GM12878 (cell line): ENCODE measurements around the gene MMP7. TPM values are rescaled to one million over a fixed set of nuclear protein-coding genes. Genes with fewer than 3 reads are reported as not detected.
A peak's percentile ranks its signal among the peaks of the same experiment; 100 is the strongest.

ENCODE experiments used
- ATAC-seq: fragments of 200-7000 bp; cut with Tn5 transposase; 3 replicates; pipeline ENCODE4 v1.9.1; 2020; ENCODE audit warnings: mild to moderate bottlenecking, moderate library complexity
- BruUV-seq: library from RNA; stranded (reverse); fragments of 400-500 nt; replicated peaks from 2 replicates; lab custom pipeline; 2021; lab: Mats Ljungman, UMichigan
- CTCF ChIA-PET: fragments of 300-600 bp; sonication (Branson Sonifier 250); formaldehyde crosslinking; extraction: SDS; loops from one replicate; lab custom pipeline; 2021; ENCODE audit warnings: inconsistent platforms; lab: Yijun Ruan, JAX
- POLR2A ChIA-PET: fragments of 350-600 bp; formaldehyde crosslinking; extraction: SDS; loops from one replicate; lab custom pipeline; 2021; ENCODE audit warnings: inconsistent platforms; lab: Charles Lee
- RAD21 ChIA-PET: fragments of 300-600 bp; sonication (Branson Sonifier 250); formaldehyde crosslinking; loops from one replicate; lab custom pipeline; 2023; ENCODE audit warnings: antibody characterized with exemption; ENCODE audit not compliant: unreplicated experiment; lab: Charles Lee
- SMC1A ChIA-PET: fragments of 300-600 bp; sonication (Branson Sonifier 250); formaldehyde crosslinking; loops from one replicate; lab custom pipeline; 2023; ENCODE audit not compliant: unreplicated experiment, uncharacterized antibody; lab: Charles Lee
- DNase-seq: peaks from one replicate; pipeline ENCODE4 v3.0.0-alpha.2; 2011; ENCODE audit warnings: low read depth, low spot score
- FAIRE-seq: peaks from 3 replicates; lab custom pipeline; 2011; peaks lifted over from hg19 to GRCh38; lab: Jason Lieb, UNC
- H2AFZ ChIP-seq: 2 replicates; pipeline ENCODE4 v1.6.0; 2011; ENCODE audit warnings: low read depth, low read length, control low read depth; ENCODE audit not compliant: control insufficient read depth
- H3K27ac ChIP-seq: 2 replicates; pipeline ENCODE4 v1.5.1; 2011; ENCODE audit warnings: control low read depth; ENCODE audit not compliant: control insufficient read depth, insufficient read depth
- H3K27me3 ChIP-seq, 2 experiments: replicated peaks in 1 of 2; 2 replicates each; pipeline versions ENCODE4 v1.6.0 to v1.6.1; 2011; ENCODE audit warnings: low read length in 1 of 2; ENCODE audit not compliant: control insufficient read depth in 2 of 2, insufficient read depth in 2 of 2
- H3K36me3 ChIP-seq, 2 experiments: 2 replicates each; pipeline ENCODE4 v1.5.1; 2011; ENCODE audit warnings: low read length in 1 of 2; ENCODE audit not compliant: control insufficient read depth in 2 of 2, insufficient read depth in 2 of 2
- H3K4me1 ChIP-seq: 2 replicates; pipeline ENCODE4 v1.6.1; 2011; ENCODE audit warnings: mild to moderate bottlenecking, low read length, moderate library complexity, mixed read lengths; ENCODE audit not compliant: control insufficient read depth, insufficient read depth
- H3K4me2 ChIP-seq: 2 replicates; pipeline ENCODE4 v1.6.0; 2011; ENCODE audit warnings: control low read depth; ENCODE audit not compliant: control insufficient read depth, insufficient read depth
- H3K4me3 ChIP-seq: fragments of 200-600 bp; sonication (generic); 2 replicates; pipeline ENCODE4 v1.5.1; 2016
- H3K79me2 ChIP-seq: 2 replicates; pipeline ENCODE4 v1.6.0; 2011; ENCODE audit warnings: low read length; ENCODE audit not compliant: control insufficient read depth, insufficient read depth
- H3K9ac ChIP-seq: 2 replicates; pipeline ENCODE4 v1.8.0; 2011; ENCODE audit warnings: low read length, control low read depth, mixed read lengths; ENCODE audit not compliant: control insufficient read depth, insufficient read depth
- H3K9me3 ChIP-seq: replicated peaks from 3 replicates; pipeline ENCODE4 v1.5.1; 2011; ENCODE audit warnings: mild to moderate bottlenecking, low read length; ENCODE audit not compliant: control insufficient read depth, insufficient read depth
- H4K20me1 ChIP-seq: 2 replicates; pipeline ENCODE4 v1.6.0; 2011; ENCODE audit not compliant: control insufficient read depth, insufficient read depth
- ATF7 ChIP-seq: fragments of 450-650 bp; IDR thresholded peaks from 2 replicates; pipeline ENCODE4 v1.6.1; 2016; ENCODE audit warnings: low read depth, mild to moderate bottlenecking
- BHLHE40 ChIP-seq, 2 experiments: fragments of 450-650 bp in 1 of 2; IDR thresholded peaks; 2 replicates each; pipeline ENCODE4 v1.6.1; 2011 to 2017; ENCODE audit warnings: low read depth in 2 of 2, borderline replicate concordance in 1 of 2, improper control_type of control experiment in 1 of 2, low read length in 1 of 2, mild to moderate bottlenecking in 1 of 2
- E4F1 ChIP-seq: fragments of 450-650 bp; IDR thresholded peaks from 2 replicates; pipeline ENCODE4 v1.6.1; 2018; ENCODE audit warnings: borderline replicate concordance, mild to moderate bottlenecking; ENCODE audit not compliant: partially characterized antibody
- EED ChIP-seq: sonication (generic); IDR thresholded peaks from 2 replicates; pipeline ENCODE4 v1.6.1; 2016; ENCODE audit warnings: antibody characterized with exemption, low read depth
- ETV6 ChIP-seq, 2 experiments: fragments of 450-650 bp in 1 of 2; IDR thresholded peaks in 1 of 2; conservative IDR thresholded peaks in 1 of 2; 2 replicates each; pipeline ENCODE4 v1.6.1; 2014; ENCODE audit warnings: antibody characterized with exemption in 1 of 2, borderline replicate concordance in 1 of 2, low read depth in 1 of 2, mild to moderate bottlenecking in 1 of 2, moderate library complexity in 1 of 2
- FOXM1 ChIP-seq: IDR thresholded peaks from 2 replicates; pipeline ENCODE4 v1.6.1; 2012; ENCODE audit warnings: low read depth, mild to moderate bottlenecking, inconsistent platforms, low read length, moderate library complexity
- IKZF2 ChIP-seq, 2 experiments: fragments of 450-650 bp; IDR thresholded peaks; 2 replicates each; pipeline ENCODE4 v1.6.1; 2017; ENCODE audit warnings: mild to moderate bottlenecking in 2 of 2, moderate library complexity in 2 of 2
- NR2C2 ChIP-seq: IDR thresholded peaks from 2 replicates; pipeline ENCODE4 v1.6.1; 2011; ENCODE audit warnings: borderline replicate concordance, low read depth; ENCODE audit not compliant: control insufficient read depth, insufficient read length
- PAX5 ChIP-seq: IDR thresholded peaks from 2 replicates; pipeline ENCODE4 v1.6.1; 2011; ENCODE audit warnings: low read depth, low read length, borderline replicate concordance
- PML ChIP-seq: IDR thresholded peaks from 2 replicates; pipeline ENCODE4 v1.6.1; 2012; ENCODE audit warnings: low read length, inconsistent platforms
- RAD51 ChIP-seq: fragments of 450-650 bp; IDR thresholded peaks from 2 replicates; pipeline ENCODE4 v1.6.1; 2016; ENCODE audit warnings: moderate library complexity, mild to moderate bottlenecking, inconsistent platforms
- RCOR1 ChIP-seq: conservative IDR thresholded peaks from 2 replicates; pipeline ENCODE4 v1.6.1; 2012; ENCODE audit warnings: low read depth, low read length, improper control_type of control experiment
- SMARCA5 ChIP-seq: fragments of 450-650 bp; IDR thresholded peaks from 2 replicates; pipeline ENCODE4 v1.6.1; 2017; ENCODE audit warnings: mild to moderate bottlenecking
- SP1 ChIP-seq: IDR thresholded peaks from one replicate; pipeline ENCODE4 v1.6.1; 2011; ENCODE audit warnings: low read depth, low read length
- TARDBP ChIP-seq: IDR thresholded peaks from 2 replicates; pipeline ENCODE4 v1.6.1; 2016; ENCODE audit warnings: borderline replicate concordance
- ZNF217 ChIP-seq: fragments of 450-650 bp; IDR thresholded peaks from 2 replicates; pipeline ENCODE4 v1.6.1; 2017; ENCODE audit warnings: antibody characterized with exemption, mild to moderate bottlenecking
- ZNF274 ChIP-seq: IDR thresholded peaks from one replicate; pipeline ENCODE4 v1.8.0; 2011; ENCODE audit not compliant: insufficient read length, insufficient read depth
- WGBS: methylation state at CpG from one replicate; pipeline ENCODE4 v1.1.6; 2016; ENCODE audit warnings: low lambda C conversion rate; ENCODE audit not compliant: insufficient replicate concordance, insufficient coverage; ENCODE audit errors: missing lambda C conversion rate; 5-methylcytosine and 5-hydroxymethylcytosine counted together
- in situ Hi-C: fragments of 300-500 bp; cut with MboI; formaldehyde crosslinking; loops from 9 replicates; pipeline ENCODE4 v1.14.3; 2018; ENCODE audit warnings: mixed read lengths
- intact Hi-C: fragments of 100-400 bp; cut with micrococcal nuclease; formaldehyde crosslinking; loops from one replicate; pipeline ENCODE4 v1.14.2; 2022; ENCODE audit not compliant: unreplicated experiment
- polyA plus RNA-seq, 11 experiments: library from polyadenylated mRNA; depleted of rRNA in 4 of 11; unstranded in 6 of 11; stranded (reverse) in 5 of 11; fragments of >200 nt; fragmentation: Nextera tagmentation in 4 of 11; fragmentation: Illumina TruSeq in 1 of 11; extraction: Ambion mirVana in 4 of 11; extraction: Trizol in 1 of 11; gene quantifications; 1 replicate in 1 of 11; 2 replicates in 10 of 11; pipeline versions ENCODE4 v1.2.1 to v1.2.3, GENCODE V29; 2011 to 2016; ENCODE audit warnings: inconsistent platforms in 2 of 11, missing spikeins in 2 of 11, low read depth in 1 of 11
- total RNA-seq, 4 experiments: library from RNA; depleted of rRNA in 3 of 4; stranded (reverse); fragments of >200 nt in 3 of 4; fragmentation: Illumina TruSeq in 1 of 4; extraction: Trizol in 1 of 4; gene quantifications; 2 replicates each; pipeline versions ENCODE4 v1.2.1 to v1.2.3, GENCODE V29; 2013 to 2021
- TF ChIP-seq, protein P1 (sequence below), 3 experiments: IDR thresholded peaks in 2 of 3; conservative IDR thresholded peaks in 1 of 3; 2 replicates each; pipeline ENCODE4 v1.5.1; 2011; ENCODE audit warnings: low read depth in 3 of 3, low read length in 3 of 3, mild to moderate bottlenecking in 3 of 3, control low read depth in 2 of 3, moderate library complexity in 2 of 3, inconsistent platforms in 1 of 3, mixed read lengths in 1 of 3; ENCODE audit not compliant: control insufficient read depth in 2 of 3, insufficient read depth in 1 of 3; ENCODE audit errors: extremely low read depth in 1 of 3

Gene MMP7
- total and polyA plus RNA-seq, 10 of the 15 experiments (the other 5 are each of a cell fraction or from before 2014, with no cell fraction given): 0.63 to 18.0 (median 1.1) TPM

DNA sequence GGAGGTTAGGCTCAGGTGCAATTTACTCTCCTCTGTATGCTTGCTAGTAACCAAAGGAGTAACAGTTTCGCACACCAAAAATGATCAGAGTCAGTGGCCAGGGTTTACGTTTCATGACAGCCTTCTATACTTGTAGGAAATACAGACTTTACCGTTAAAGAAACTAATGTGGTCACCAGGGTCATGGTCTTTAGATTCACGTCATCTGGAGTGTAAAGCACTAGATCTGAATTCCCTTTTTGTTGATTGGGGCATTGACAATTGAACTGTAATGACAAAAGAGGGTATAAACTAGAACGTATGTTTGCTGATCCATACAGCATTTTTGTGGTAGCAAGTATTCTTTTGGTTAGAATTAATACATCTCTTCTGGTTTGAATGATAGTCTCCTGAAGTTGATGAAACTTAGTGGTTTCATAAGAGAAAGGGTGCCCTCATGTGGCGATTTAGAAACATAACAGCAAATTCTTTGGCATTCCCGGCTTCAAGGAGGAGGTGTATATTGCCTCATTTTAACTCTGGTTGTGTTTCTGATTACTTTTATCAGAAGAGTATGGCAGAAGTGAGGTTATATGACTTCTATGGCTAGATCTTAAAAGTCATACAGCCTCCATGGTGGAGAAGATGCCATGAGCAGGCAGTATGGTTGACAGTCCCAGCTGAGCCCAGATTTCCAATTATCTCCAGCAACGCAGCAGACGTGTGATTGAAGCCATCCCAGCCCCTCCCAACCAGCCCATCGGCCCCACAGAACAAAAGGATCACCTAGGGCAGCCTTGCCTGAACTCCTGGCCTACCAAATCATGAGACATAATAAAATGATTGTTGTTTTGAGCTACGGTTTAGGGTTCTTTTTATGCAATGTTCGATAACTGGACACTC, 35.1 kb downstream of the MMP7 start:
- H2AFZ ChIP-seq: peak overlapping the region; percentile 64
- intact Hi-C loops (loop anchor here (1.0 to 2.0 kb wide), 8 partner anchors 43 to 207 kb away; partner anchors contain the start of genes BIRC2 and TMEM123), in situ Hi-C loops (loop anchor here (25.0 kb wide), 1 partner anchor 108 kb away; no protein-coding TSS in a partner anchor)
- ChIA-PET POLR2A (interaction anchor here (0.5 to 1.6 kb wide), 6 partner anchors 69 to 162 kb away, joined by 3 to 13 read pairs (median 5); no protein-coding TSS in a partner anchor), SMC1A (interaction anchor here (0.7 to 1.8 kb wide), 54 partner anchors 11 to 548 kb away, joined by 3 to 79 read pairs (median 5); no protein-coding TSS in a partner anchor), CTCF (interaction anchor here (0.6 to 1.8 kb wide), 63 partner anchors 11 to 221 kb away, joined by 3 to 86 read pairs (median 5); partner anchors contain the start of gene MMP7), RAD21 (interaction anchor here (0.7 to 1.8 kb wide), 45 partner anchors 13 to 207 kb away, joined by 3 to 78 read pairs (median 5); partner anchors contain the start of genes MMP7 and TMEM123)
- 23% methylated on average over 12 of the region's 12 CpGs for WGBS
- no TSS peak for BruUV-seq
- no peaks in the 10 kb centered on the region for H3K79me2 ChIP-seq
- H3K4me2 ChIP-seq: peak overlapping the region; percentile 63
- peak overlapping the region; percentile 34; the same call in 1 of the 2 replicates for H3K4me3 ChIP-seq
- no peaks in the 10 kb centered on the region for H4K20me1 ChIP-seq
- ATAC-seq: peak; percentile 97
- peak; percentile 79 for DNase-seq
- H3K4me1 ChIP-seq: peaks cover 14% of the 10 kb centered on the region
- H3K27ac ChIP-seq: no peak overlapping the region
- H3K9me3 ChIP-seq: no peaks in the 10 kb centered on the region
- 0 out of 4 replicates have a peak, but pooled peaks cover 0 to 3% of the 10 kb centered on the region in 2 experiments for H3K27me3 ChIP-seq
- H3K36me3 ChIP-seq: no peaks in the 10 kb centered on the region
- FAIRE-seq: peak; percentile 91
- H3K9ac ChIP-seq: no peak overlapping the region
- TF ChIP-seq ATF7 (peak; percentile 91), NR2C2 (no peak), SMARCA5 (0 out of 2 replicates have a peak, but pooled peaks have one; percentile 45), E4F1 (no peak), EED (no peak), ETV6 (conservative IDR thresholded peaks at IDR 0.05 in 1 of 2, IDR thresholded peaks at IDR 0.05 in 1 of 2; ENCODE audit: borderline replicate concordance in 1 of 2, low read depth in 1 of 2) (peak in 1 of 2 experiments; percentile 65; a peak in 1 of 4 replicates), BHLHE40 (IDR thresholded peaks at IDR 0.05; ENCODE audit: borderline replicate concordance in 1 of 2, low read depth in 2 of 2, low read length in 1 of 2) (peak in 1 of 2 experiments; percentile 15; a peak in 1 of 4 replicates), PML (0 out of 2 replicates have a peak, but pooled peaks have one; percentile 44), ZNF217 (peak; percentile 60; the same call in 1 of the 2 replicates), RAD51 (peak; percentile 31; the same call in 1 of the 2 replicates), IKZF2 (IDR thresholded peaks at IDR 0.05) (peak; percentile 47 to 60; a peak in 3 of 4 replicates), TARDBP (no peak), RCOR1 (no peak), SP1 (no peak), FOXM1 (peak; percentile 73), ZNF274 (no peak), PAX5 (peak; percentile 94)
- TF ChIP-seq, protein P1, sequence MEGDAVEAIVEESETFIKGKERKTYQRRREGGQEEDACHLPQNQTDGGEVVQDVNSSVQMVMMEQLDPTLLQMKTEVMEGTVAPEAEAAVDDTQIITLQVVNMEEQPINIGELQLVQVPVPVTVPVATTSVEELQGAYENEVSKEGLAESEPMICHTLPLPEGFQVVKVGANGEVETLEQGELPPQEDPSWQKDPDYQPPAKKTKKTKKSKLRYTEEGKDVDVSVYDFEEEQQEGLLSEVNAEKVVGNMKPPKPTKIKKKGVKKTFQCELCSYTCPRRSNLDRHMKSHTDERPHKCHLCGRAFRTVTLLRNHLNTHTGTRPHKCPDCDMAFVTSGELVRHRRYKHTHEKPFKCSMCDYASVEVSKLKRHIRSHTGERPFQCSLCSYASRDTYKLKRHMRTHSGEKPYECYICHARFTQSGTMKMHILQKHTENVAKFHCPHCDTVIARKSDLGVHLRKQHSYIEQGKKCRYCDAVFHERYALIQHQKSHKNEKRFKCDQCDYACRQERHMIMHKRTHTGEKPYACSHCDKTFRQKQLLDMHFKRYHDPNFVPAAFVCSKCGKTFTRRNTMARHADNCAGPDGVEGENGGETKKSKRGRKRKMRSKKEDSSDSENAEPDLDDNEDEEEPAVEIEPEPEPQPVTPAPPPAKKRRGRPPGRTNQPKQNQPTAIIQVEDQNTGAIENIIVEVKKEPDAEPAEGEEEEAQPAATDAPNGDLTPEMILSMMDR (IDR thresholded peaks at IDR 0.05 in 2 of 3, conservative IDR thresholded peaks at IDR 0.05 in 1 of 3; ENCODE audit: control insufficient read depth in 2 of 3, extremely low read depth in 1 of 3, insufficient read depth in 1 of 3, low read depth in 3 of 3, low read length in 3 of 3): peak; percentile 53 to 78 (median 56); a peak in 5 of 6 replicates
